GM19043 (cell line): ENCODE data around the gene TMEM229B.

Source experiments
- ATAC-seq: cut with Tn5 transposase; IDR thresholded peaks from one replicate; pipeline ENCODE4 v1.9.1; 2021; ENCODE audit warnings: low read depth; ENCODE audit not compliant: unreplicated experiment

Gene TMEM229B

GRCh38 chr14:67487937-67488893 is at the start of gene TMEM229B:
Gene TMEM229B, minus strand, starts transcription at chr14:67488721. Its CDS starts 14,798 bp downstream, at chr14:67473923.
- ATAC-seq, result peak; percentile 86

- ATAC-seq, result no peak
Measured at GRCh38 chr14:67537736-67538135, 49.2 kb upstream of the TMEM229B start.

- ATAC-seq, result no peak
Measured at GRCh38 chr14:67536087-67536486, 47.6 kb upstream of the TMEM229B start.

- no peak for ATAC-seq
Measured at GRCh38 chr14:67533754-67534085, 45.2 kb upstream of the TMEM229B start.

- no peak for ATAC-seq
Measured at GRCh38 chr14:67532998-67533753, 44.7 kb upstream of the TMEM229B start, which contains the start of gene PLEKHH1. Gene PLEKHH1, plus strand, starts transcription at chr14:67533290. Its CDS starts 8,578 bp downstream, at chr14:67541868.

GRCh38 chr14:67532606-67532997 is 44.1 kb upstream of the TMEM229B start:
- no peak for ATAC-seq

- no peak for ATAC-seq
Measured at GRCh38 chr14:67529947-67530935, 41.7 kb upstream of the TMEM229B start.

- no peak for ATAC-seq
Measured at GRCh38 chr14:67528276-67528675, 39.8 kb upstream of the TMEM229B start.

- ATAC-seq, result no peak
Measured at GRCh38 chr14:67527756-67528155, 39.2 kb upstream of the TMEM229B start.

- no peak for ATAC-seq
Measured at GRCh38 chr14:67526676-67527459, 38.3 kb upstream of the TMEM229B start.

- ATAC-seq, result no peak
Measured at GRCh38 chr14:67526181-67526580, 37.7 kb upstream of the TMEM229B start.

GRCh38 chr14:67525389-67525788 is 36.9 kb upstream of the TMEM229B start:
- ATAC-seq, result no peak

- ATAC-seq, result no peak
Measured at GRCh38 chr14:67524634-67524963, 36.1 kb upstream of the TMEM229B start.

GRCh38 chr14:67523764-67524633 is 35.5 kb upstream of the TMEM229B start:
- ATAC-seq, result no peak

GRCh38 chr14:67522270-67522669 is 33.7 kb upstream of the TMEM229B start:
- no peak for ATAC-seq

- ATAC-seq, result no peak
Measured at GRCh38 chr14:67520482-67520881, 32.0 kb upstream of the TMEM229B start.

- no peak for ATAC-seq
Measured at GRCh38 chr14:67519406-67519805, 30.9 kb upstream of the TMEM229B start.

GRCh38 chr14:67517083-67517482 is 28.6 kb upstream of the TMEM229B start:
- no peak for ATAC-seq

- no peak for ATAC-seq
Measured at GRCh38 chr14:67516676-67517075, 28.2 kb upstream of the TMEM229B start.
